Measurements from ENCODE around the gene CENPN.

- TF ChIP-seq CTCF (IDR thresholded peaks at IDR 0.05; ENCODE audit: poor library complexity), result no peak
- no peak for TF ChIP-seq EZH2 (IDR thresholded peaks at IDR 0.05; ENCODE audit: borderline replicate concordance)
- no peak for TF ChIP-seq EZH2phosphoT487 (IDR thresholded peaks at IDR 0.05; ENCODE audit: low read depth, severe bottlenecking, unreplicated experiment)
These were observed 64.8 kb downstream of the CENPN start for GRCh38 chr16:81071805-81072204.
